T-helper 22 cell (primary cell): ENCODE results near the gene SPEN.

Source experiments
- DNase-seq: peaks from one replicate; pipeline ENCODE4 v3.0.0-alpha.2; 2020; ENCODE audit warnings: low read depth

SPEN gene

DNA sequence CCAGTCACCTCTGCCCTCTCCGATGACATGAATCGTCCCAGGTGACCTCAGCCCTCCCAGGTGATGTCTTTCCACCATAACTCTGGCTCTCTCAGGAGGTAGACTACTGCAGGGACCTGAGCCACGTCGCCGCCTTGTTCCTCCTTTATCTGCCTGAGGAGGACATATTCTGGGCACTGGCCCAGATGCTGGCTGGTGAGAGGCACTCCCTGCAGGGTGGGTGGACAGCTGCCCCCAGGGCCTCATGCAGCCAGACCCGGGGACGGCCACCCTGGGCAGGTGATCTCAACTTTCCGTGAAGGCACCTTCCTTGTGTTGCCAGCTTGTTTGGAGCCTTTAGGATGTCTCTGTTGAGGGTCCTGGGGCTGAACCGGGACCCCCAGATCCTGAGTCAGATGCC lies 142.3 kb downstream of the SPEN start:
- DNase-seq: no peak
